ENCODE measurements around the gene IP6K3. TPM values are rescaled to one million over a fixed set of nuclear protein-coding genes. Genes with fewer than 3 reads are reported as not detected.

IP6K3 gene, protein sequence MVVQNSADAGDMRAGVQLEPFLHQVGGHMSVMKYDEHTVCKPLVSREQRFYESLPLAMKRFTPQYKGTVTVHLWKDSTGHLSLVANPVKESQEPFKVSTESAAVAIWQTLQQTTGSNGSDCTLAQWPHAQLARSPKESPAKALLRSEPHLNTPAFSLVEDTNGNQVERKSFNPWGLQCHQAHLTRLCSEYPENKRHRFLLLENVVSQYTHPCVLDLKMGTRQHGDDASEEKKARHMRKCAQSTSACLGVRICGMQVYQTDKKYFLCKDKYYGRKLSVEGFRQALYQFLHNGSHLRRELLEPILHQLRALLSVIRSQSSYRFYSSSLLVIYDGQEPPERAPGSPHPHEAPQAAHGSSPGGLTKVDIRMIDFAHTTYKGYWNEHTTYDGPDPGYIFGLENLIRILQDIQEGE
- total RNA-seq (2014; rRNA removed; shearing (Covaris generic)), result 6.8 and 6.9 TPM in 2 replicates

DNA sequence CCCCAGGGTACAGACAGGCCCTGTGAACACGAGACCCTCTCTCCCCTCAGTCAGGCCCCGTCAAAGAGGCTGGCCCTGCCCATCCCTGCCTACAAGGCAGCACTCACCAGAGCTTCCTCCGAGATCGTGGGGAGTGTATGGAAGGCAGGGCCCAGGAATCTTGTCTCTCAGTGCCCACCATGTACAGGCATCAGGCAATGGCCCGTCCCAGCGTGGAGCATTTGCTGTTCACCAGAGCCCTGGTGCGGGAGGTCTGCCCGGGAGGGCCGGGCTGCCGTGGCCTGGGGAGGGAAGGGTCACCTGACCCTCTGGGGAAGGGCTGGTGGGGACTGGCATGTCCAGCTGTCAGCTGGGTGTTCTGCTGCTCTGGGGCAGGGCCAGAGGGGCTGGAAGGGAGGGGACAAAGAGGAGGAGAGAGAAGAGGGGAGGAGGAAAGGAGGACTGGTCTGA is at the start of gene IP6K3:
Gene IP6K3 (minus strand): TSS at position 255 of the 450 bp plus-strand sequence. CDS start 11,429 bp downstream, outside the sequence.
- peak; percentile 39 for DNase-seq (ENCODE audit: low spot score)

DNA sequence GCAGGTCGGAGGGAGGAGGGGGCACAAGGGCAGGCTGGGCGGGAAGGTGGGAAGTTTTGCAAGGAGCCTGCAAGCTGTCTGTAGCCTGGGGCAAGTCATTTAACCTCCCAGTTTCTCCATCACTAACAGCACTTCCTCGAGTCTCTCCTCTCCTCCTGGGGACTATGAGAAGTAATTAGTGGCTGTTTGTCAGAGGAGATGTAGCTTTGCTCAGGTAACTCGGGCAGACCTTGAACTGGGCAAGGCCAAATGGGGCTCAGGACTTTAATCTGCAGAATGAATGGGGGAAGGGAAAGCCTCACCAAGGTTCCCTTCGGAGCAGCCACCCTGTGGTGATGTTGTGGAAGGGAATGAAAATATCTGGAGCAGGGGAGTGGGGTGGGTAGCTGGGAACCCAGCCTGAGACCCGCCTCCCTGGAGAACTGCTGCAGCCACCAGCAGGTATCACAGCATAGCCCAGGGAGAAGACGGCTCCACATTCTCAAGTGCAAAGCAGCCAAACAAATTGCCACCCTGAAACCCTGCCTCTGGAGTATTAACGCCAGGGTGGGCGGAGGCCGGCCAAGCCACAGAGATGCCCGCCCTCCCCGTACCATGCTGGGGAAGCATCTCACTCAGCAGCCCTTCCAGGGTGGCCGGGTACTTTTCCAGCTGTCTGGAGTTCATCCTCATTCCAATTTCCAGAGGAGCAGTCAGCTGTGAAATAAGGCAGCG is 48.4 kb upstream of the IP6K3 start:
- no peak for DNase-seq (ENCODE audit: low spot score)

DNA sequence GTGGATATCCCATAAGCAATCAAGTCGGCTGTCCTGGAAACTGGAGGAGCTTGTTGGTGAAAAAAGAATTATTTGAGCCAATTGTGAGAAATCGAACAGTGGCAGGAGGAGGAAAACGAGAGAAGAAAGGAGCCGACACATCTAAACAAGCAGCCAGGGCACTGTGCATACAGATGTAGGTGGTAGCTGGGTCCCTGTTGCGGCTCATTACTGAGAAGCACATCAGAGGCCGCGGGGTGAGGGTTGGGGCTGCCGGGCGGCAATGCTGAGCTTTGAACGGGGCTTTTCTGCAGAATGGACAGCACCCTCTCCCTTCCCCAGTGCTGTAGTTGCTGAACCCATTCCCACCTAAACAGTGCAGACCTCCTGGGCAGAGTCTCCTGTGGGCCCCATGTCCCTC is 46.3 kb upstream of the IP6K3 start:
- DNase-seq (ENCODE audit: low spot score), result no peak

GRCh38 chr6:33791620-33792019 is 44.9 kb upstream of the IP6K3 start:
- no peak for DNase-seq (ENCODE audit: low spot score)

DNA sequence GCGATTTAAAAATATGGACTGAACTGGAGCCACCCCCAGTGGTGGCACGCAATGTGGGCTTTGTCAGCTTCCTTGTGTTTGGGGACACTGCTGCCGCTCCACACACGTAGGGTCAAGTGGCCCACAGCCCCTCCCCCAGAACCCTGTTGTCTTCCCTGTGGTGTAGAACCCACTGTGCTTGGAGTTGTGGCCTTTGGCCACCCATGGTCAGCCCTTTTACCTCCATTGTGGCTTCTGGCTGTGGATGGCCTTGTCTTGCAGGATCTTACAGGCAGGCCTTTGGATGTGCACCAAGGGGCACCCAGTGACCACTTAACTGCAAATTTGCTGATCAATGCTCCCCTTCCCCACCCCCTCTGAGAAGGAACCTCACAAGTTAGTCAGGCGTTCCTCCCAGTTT is 44.2 kb upstream of the IP6K3 start:
- DNase-seq (ENCODE audit: low spot score), result no peak

GRCh38 chr6:33790379-33790778 is 43.7 kb upstream of the IP6K3 start:
- no peak for DNase-seq (ENCODE audit: low spot score)

DNA sequence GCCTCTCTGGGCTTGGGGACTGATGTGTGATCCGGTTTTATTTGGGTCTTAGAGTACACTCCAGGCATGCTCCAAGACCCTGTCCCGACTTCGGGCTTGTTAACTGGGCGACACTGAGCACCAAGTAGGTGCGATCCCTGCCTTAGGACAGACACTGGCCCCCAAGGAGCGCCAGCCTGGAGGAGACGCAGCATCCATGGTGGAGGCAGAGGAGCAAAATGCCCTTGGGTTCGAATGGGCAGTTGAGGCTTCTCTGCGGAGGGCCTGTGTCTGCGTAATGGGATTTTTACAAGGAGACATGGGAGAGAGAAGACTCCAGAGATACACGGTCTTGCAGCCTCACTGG is 42.8 kb upstream of the IP6K3 start:
- no peak for DNase-seq (ENCODE audit: low spot score)

DNA sequence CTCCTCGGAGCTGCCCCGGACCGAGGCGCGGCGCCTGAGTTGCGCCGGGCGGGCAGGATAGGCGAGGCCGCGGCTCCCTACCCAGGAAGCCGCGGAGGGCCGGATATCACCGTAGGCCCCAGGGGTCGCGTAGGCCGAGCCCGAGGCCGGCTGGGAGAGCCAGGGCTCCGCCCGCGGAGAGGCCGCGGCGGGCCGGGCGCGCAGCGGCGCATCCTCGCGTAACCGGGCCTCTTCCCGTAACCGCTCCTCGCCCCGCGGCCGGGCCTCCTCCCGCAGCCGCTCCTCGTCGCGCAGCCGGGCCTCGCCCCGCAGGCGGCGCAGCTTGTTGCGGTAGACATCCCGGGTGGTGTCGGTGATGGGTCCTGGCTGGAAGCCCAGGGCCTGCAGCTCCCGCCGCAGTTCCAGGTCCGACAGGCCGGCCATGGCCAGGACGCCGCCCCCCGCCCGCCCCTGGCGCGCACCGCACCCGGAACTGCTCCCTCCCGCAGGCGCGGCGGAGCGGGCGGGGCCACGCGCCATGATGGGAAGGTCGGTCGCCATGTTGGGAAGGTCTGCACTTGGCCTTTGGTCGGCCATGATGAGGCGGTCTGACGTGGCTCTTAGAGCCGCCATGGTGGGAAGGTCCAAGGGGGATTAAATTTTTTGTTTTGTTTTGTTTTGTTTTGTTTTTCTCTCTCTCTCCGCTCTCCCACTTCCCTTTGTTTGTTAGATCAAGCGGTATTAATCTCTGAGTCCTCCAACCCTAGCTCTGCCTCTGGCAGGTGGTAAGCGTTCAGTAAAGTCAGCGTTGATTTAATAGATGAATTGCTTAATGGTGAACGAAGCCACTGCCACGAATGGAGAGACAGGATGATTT is 42.2 kb upstream of the IP6K3 start, which contains the start of gene LEMD2:
Gene LEMD2 (minus strand): TSS at position 437 of the 856 bp plus-strand sequence. CDS start 14 bp downstream, at position 423.
- DNase-seq (ENCODE audit: low spot score), result peak; percentile 78

DNA sequence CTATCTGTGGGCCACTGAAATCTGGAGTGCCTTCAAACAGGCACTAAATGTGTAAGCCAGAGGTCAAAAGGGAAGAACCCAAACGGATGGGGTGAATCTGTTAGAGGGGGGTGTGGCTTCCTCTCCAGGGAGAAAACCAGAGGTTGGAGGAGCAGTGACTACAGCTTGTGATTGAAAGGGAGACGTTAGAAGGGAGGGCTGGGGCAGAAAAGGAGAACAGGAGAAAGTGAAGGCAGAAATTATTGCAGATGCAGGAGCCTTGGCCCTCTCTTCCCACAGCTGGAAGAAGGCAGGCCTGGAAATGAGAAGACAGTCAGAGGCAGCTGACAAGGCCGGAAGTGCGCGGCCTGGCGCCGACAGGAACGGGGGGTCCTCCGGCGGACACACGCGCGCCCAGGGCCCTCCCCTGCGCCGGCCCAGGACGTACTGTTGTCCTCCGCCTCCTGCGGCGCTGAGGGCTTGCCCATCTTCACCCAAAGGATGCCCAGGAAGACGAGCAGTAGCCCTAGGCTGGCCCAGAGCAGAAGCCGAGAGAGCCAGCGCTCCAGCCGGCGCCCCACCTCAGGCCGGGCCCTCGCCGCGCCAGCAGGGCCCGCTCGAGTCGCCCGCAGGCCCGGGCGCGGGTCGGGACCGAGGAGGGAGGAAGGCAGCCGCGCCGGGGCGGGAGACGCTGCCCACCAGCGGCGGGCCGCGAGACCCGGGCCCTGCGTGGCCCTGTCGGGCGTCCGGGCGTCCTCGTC is 41.4 kb upstream of the IP6K3 start:
- DNase-seq (ENCODE audit: low spot score), result peak; percentile 54

DNA sequence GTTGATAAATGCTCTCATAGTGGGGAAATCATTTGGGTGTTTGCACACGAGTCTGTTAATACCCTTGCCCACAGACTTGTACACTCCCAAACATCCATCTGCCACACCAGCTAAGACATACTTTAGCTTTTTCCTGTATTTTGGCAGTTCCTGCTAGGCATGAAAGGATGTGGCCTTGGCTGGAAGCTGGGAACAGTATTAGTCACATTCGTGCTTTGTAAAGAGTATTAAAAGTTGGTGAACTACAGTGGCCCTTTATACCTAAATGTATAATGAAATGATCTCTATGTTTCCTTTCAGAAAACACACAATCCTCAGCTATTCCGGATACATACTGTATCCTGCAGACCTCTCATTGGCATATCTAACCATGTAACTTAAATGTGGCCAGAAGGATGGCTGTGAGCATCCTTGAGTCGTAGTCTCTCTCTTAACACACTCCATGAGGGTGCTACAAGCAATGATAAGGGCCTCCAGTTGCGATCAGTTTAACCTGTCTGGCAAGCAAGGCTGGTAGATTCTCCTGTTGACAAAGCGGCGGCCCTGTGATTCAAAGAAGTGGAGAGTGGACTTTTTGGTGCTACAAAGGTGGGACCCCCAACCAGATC is 40.7 kb upstream of the IP6K3 start:
- no peak for DNase-seq (ENCODE audit: low spot score)

GRCh38 chr6:33786736-33787135 is 40.0 kb upstream of the IP6K3 start:
- no peak for DNase-seq (ENCODE audit: low spot score)

DNA sequence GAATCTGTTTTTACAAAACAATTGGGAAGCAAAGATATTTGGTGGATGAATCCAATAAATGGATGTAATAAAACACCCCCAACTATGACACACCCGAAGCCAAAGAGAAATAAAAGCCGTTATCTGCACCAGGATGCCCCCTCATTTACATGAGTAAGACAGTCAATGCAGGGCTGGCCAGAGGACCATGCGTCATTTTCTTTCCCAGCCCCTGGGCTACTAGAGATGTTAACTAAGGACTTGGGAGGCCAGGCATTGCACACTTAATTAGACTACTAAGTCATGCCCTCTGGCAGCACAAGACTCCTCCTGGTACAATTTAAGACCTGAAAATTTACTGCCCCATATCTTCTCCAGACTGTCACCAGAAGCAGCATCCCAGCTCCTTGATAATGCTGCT is 39.1 kb upstream of the IP6K3 start:
- DNase-seq (ENCODE audit: low spot score), result peak; percentile 90

GRCh38 chr6:33784787-33785186 is 38.1 kb upstream of the IP6K3 start:
- DNase-seq (ENCODE audit: low spot score), result no peak

- DNase-seq (ENCODE audit: low spot score), result no peak
Measured at GRCh38 chr6:33783781-33784520, 37.2 kb upstream of the IP6K3 start.

DNA sequence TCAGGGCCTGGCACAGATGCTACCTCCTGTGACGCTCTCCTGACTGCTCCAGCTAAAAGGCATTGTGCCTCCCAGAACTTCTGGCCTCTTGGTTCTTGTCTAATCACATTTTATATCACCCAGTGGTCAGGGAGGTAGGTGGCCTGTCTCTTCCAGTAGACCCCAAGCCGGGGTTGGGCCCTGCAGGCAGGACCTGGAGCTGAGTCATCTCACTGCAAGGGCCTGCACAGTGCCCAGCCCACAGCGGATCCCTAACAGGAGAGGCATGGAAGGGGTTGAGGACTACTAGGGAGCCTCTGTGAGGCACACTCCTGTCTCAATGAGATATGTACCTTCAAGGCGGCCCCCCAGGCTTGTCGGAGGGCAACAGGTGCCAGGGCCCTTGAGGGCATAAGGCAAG is 35.9 kb upstream of the IP6K3 start:
- DNase-seq (ENCODE audit: low spot score), result no peak

DNA sequence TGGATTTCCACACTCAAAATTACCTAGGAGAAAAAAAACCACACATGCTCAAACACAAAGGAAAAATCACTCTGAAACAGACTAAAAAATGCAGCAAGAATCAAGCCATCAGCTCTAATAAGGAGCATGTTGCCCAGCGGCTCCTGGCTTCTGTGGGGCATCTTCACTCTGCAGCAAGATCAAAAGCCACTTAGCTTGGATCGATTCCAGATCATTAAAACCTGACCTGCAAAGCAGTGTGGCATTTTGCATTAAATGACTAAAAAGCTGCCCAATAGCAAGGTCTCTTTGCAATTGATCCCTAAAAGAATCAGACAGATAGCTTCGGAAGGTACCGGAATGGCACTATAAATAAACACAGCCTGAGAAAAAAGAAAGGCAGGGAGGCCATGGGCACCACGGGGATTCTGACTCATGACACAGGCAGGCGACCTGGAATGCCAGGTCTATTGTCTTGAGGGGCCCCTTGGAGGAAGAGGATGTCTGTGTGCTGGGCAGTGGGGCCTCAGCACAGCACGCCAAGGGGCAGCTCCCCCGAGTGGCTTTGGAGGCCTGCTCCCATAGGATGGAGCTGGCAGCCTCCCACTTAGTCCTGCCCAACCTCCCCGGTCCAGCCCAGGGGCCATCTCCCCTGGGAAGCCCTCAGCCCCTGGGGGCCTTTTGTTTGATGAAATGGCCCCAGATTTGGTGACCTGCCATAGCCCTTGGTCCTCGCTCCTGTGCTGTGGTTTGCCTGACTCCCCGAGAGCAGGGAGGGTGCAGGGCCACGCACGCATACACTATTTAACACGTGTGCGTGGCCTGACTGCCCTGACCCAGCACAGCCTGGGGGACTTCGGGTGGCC is 34.6 kb upstream of the IP6K3 start:
- DNase-seq (ENCODE audit: low spot score), result peak; percentile 94

DNA sequence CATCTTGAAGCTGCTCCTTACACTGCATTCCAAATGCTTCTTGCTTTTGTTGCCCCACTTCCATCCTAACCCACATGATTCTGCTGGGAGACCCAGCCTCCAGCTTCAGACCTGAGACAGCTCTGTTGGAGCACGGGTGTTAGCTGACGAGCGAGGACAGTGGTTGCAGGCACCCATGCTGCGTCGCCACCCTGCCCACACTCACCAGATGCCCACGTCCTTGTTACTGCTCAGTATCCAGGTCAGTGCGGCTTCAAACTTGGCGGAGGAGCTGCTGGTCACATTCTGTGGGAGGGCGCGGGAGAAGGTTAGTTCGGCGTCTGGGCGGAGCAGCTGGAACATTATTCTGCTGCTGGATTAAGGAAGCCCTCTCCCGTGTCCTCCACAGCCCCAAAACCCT is 33.2 kb upstream of the IP6K3 start:
- DNase-seq (ENCODE audit: low spot score), result no peak

DNA sequence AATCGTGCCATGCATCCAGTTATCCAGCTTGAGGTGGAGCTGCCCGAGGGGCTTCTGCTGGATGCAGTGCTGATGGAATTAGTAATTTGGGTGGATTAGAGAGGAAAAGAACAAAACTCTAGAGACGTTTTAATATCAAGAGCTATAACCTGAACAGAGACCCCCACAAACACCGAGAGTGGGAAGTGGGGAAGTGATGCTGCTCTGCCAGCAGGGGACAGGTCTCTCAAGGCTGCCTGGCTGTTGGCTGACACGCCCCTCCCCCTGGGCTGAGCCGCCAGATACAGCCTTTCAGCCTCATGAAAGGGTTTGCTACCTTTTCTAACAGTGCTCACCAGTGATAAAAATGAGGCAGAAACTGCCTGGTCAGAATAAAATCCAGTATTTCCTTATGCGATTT is 32.6 kb upstream of the IP6K3 start:
- no peak for DNase-seq (ENCODE audit: low spot score)

DNA sequence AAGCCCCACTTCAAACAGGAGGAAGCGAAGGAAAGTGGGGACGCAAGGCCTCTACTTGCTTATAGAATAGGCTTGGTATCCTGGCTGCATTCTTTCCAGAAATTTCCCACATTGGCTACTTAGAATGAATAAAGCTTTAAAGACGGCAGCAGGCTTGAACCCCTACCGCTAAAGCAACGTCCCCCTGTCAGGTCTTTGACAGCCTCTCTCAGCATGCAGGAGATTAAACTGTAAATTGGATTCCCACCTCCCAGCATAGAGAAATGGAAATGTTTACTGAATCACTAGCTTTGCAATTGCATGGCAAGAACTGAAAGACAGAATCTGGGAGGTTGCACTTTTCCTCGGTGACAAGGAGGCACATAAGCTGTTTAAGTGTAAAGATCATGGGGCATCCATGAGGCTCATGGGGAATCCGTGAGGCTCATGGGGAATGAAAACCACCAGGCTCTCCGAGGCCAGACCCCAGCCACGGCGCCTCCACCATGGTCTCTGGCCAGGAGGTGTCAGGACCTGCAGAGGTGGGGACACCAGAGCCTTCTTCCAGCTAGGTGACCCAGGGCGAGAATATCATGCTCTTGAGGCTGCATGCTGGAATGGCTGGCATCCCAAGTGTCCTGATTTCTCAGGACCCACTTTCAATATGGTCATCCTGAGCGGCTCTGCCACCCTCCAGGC is 31.9 kb upstream of the IP6K3 start:
- no peak for DNase-seq (ENCODE audit: low spot score)
